Measurements from ENCODE around the gene CAMK1D. TPM values are rescaled to one million over a fixed set of nuclear protein-coding genes. Genes with fewer than 3 reads are reported as not detected.

CAMK1D gene
- total RNA-seq, 1 experiment from 2014 or later: 6.3 TPM

- H4K91ac ChIP-seq (ENCODE audit: insufficient read length, low read depth, low read length): no peak overlapping the region
- H3T11ph ChIP-seq (ENCODE audit: low read length): no peak overlapping the region
- H3K27me3 ChIP-seq (ENCODE audit: insufficient read depth, low read length): no peaks in the 10 kb centered on the region
- no peaks in the 10 kb centered on the region for H3K79me1 ChIP-seq (ENCODE audit: insufficient read depth, low read depth, low read length, poor library complexity, severe bottlenecking)
- H3K23me2 ChIP-seq (ENCODE audit: insufficient read length, low read depth, low read length, poor library complexity, severe bottlenecking): no peaks in the 10 kb centered on the region
- no peak overlapping the region for H3K14ac ChIP-seq (ENCODE audit: insufficient read depth, low read length)
- DNase-seq: no peak
- no peak overlapping the region for H3K27ac Mint-ChIP-seq
- no CpG with 5 or more reads among the region's 6 CpGs for WGBS (ENCODE audit: extremely low coverage, insufficient read length, low lambda C conversion rate)
- no peaks in the 10 kb centered on the region for H3K79me2 ChIP-seq (ENCODE audit: insufficient read depth, low read length)
- H3K9me3 ChIP-seq (ENCODE audit: control insufficient read depth, low read depth, low read length): no peaks in the 10 kb centered on the region
- no peak overlapping the region for H2BK15ac ChIP-seq (ENCODE audit: low read depth, low read length)
- H4K20me1 ChIP-seq (ENCODE audit: control insufficient read depth, insufficient read depth, insufficient read length): no peaks in the 10 kb centered on the region
- no peak overlapping the region for H3K27ac ChIP-seq (ENCODE audit: insufficient read length, low read depth, low read length)
- no peak overlapping the region for H2BK5ac ChIP-seq (ENCODE audit: insufficient read length, low read length)
- peaks cover 0 to 3% of the 10 kb centered on the region in 2 experiments; a peak in 2 of 5 replicates for H3K9me3 Mint-ChIP-seq
- H4K5ac ChIP-seq (ENCODE audit: insufficient read length, low read depth, low read length): no peak overlapping the region
- no peak overlapping the region for H2BK12ac ChIP-seq (ENCODE audit: insufficient read length, low read depth, low read length)
- TF ChIP-seq, protein P1, sequence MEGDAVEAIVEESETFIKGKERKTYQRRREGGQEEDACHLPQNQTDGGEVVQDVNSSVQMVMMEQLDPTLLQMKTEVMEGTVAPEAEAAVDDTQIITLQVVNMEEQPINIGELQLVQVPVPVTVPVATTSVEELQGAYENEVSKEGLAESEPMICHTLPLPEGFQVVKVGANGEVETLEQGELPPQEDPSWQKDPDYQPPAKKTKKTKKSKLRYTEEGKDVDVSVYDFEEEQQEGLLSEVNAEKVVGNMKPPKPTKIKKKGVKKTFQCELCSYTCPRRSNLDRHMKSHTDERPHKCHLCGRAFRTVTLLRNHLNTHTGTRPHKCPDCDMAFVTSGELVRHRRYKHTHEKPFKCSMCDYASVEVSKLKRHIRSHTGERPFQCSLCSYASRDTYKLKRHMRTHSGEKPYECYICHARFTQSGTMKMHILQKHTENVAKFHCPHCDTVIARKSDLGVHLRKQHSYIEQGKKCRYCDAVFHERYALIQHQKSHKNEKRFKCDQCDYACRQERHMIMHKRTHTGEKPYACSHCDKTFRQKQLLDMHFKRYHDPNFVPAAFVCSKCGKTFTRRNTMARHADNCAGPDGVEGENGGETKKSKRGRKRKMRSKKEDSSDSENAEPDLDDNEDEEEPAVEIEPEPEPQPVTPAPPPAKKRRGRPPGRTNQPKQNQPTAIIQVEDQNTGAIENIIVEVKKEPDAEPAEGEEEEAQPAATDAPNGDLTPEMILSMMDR (conservative IDR thresholded peaks at IDR 0.05): no peak
- no peaks in the 10 kb centered on the region for H3K36me3 Mint-ChIP-seq (ENCODE audit: insufficient read depth in 1 of 3, low read depth in 3 of 3)
- no peak overlapping the region for H4K8ac ChIP-seq (replicated peaks; ENCODE audit: insufficient read length, low read depth, low read length)
- H3K18ac ChIP-seq (ENCODE audit: insufficient read length, low read depth, low read length): no peak overlapping the region
- H2BK20ac ChIP-seq (ENCODE audit: low read depth, low read length, poor library complexity, severe bottlenecking): no peak overlapping the region
- H3K4ac ChIP-seq (ENCODE audit: low read depth, low read length): no peak overlapping the region
- peaks cover 11 to 12% of the 10 kb centered on the region in 2 experiments for H3K4me1 Mint-ChIP-seq
- no peak overlapping the region for H3K9ac ChIP-seq (ENCODE audit: extremely low read depth, insufficient read length, low read length)
- no peak overlapping the region for H2BK120ac ChIP-seq (ENCODE audit: low read depth, low read length, poor library complexity, severe bottlenecking)
- H2AK5ac ChIP-seq (ENCODE audit: insufficient read length, low read length): no peak overlapping the region
- no peak overlapping the region for H3K23ac ChIP-seq (ENCODE audit: insufficient read length, low read depth, low read length)
- no peak overlapping the region for H3K56ac ChIP-seq (ENCODE audit: insufficient read length, low read depth, low read length)
- no peaks in the 10 kb centered on the region for H3K4me1 ChIP-seq (ENCODE audit: insufficient read depth, low read length)
- no peak overlapping the region for H2AFZ ChIP-seq (ENCODE audit: low read length)
- H3K4me3 Mint-ChIP-seq: no peak overlapping the region
- H3K27me3 Mint-ChIP-seq (ENCODE audit: low read depth): no peaks in the 10 kb centered on the region
- no peak overlapping the region for H3K4me2 ChIP-seq (ENCODE audit: insufficient read depth, insufficient read length, low read length)
Measured at GRCh38 chr10:12884851-12885250, 535.5 kb downstream of the CAMK1D start.

Small RNAs within 50 kb of the gene (microRNA-seq; reads per million reads assigned to microRNA genes)
- gene MIR4480 (ENCODE audit: borderline microRNAs expressed) (not detected), gene MIR4481 (ENCODE audit: borderline microRNAs expressed) (not detected), gene MIR548Q (ENCODE audit: borderline microRNAs expressed) (not detected)

Other genes with a start within 250 kb of the CAMK1D start
- 13.9 TPM in 2 replicates for gene SEC61A2, start 219.9 kb upstream of the CAMK1D start, total RNA-seq (2021)
- gene NUDT5, start 153.7 kb upstream of the CAMK1D start, total RNA-seq (2021): 109 and 117 TPM in 2 replicates
- gene CDC123, start 153.4 kb upstream of the CAMK1D start, total RNA-seq (2021): 154 and 159 TPM in 2 replicates

Measured in H9 (cell line).